Panc1 (cell line): ENCODE data around the gene AGAP1.

Experiments used
- POLR2AphosphoS5 ChIP-seq: IDR thresholded peaks from 2 replicates; pipeline ENCODE4 v1.6.1; 2012; ENCODE audit warnings: mild to moderate bottlenecking, low read depth, low read length, moderate library complexity
- SIN3A ChIP-seq: IDR thresholded peaks from 2 replicates; pipeline ENCODE4 v1.6.1; 2012; ENCODE audit warnings: low read depth, mild to moderate bottlenecking, low read length, moderate library complexity, borderline replicate concordance; ENCODE audit not compliant: insufficient read depth
- TCF7L2 ChIP-seq: IDR thresholded peaks from 2 replicates; pipeline ENCODE4 v1.6.1; 2011; ENCODE audit warnings: mild to moderate bottlenecking, low read depth, low read length, inconsistent platforms
- TF ChIP-seq, protein P1 (sequence below): fragments of 450-650 bp; IDR thresholded peaks from 2 replicates; pipeline ENCODE4 v1.5.1; 2017; ENCODE audit warnings: mild to moderate bottlenecking
- TF ChIP-seq, protein P2 (sequence below), 2 experiments: IDR thresholded peaks; 2 replicates each; pipeline ENCODE4 v1.6.1; 2011 to 2012; ENCODE audit warnings: low read depth in 2 of 2, control low read depth in 1 of 2, low read length in 1 of 2, mild to moderate bottlenecking in 1 of 2, moderate library complexity in 1 of 2; ENCODE audit not compliant: insufficient read depth in 1 of 2

DNA sequence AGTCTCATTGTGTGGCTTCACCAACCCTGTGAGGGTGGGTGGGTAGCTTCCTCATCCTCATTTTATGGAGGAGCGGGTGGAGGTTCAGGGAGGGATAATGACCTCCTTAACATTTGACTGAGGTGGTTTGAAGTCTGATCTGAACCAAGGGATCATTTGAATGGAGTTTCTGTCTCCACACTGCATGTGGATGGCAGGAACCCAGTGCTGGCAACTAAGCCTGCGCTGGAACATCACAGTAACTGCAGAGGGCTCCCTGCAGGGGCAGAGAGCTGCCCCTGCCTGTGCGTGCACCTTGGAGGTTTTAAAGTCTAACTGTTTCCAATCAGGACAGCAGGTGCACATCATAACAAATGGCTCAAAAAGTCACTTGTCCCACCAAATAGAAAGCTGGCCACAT lies 3.3 kb downstream of the AGAP1 start:
- TF ChIP-seq, protein P1, sequence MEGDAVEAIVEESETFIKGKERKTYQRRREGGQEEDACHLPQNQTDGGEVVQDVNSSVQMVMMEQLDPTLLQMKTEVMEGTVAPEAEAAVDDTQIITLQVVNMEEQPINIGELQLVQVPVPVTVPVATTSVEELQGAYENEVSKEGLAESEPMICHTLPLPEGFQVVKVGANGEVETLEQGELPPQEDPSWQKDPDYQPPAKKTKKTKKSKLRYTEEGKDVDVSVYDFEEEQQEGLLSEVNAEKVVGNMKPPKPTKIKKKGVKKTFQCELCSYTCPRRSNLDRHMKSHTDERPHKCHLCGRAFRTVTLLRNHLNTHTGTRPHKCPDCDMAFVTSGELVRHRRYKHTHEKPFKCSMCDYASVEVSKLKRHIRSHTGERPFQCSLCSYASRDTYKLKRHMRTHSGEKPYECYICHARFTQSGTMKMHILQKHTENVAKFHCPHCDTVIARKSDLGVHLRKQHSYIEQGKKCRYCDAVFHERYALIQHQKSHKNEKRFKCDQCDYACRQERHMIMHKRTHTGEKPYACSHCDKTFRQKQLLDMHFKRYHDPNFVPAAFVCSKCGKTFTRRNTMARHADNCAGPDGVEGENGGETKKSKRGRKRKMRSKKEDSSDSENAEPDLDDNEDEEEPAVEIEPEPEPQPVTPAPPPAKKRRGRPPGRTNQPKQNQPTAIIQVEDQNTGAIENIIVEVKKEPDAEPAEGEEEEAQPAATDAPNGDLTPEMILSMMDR: peak; percentile 19; the same call in 1 of the 2 replicates
- TF ChIP-seq POLR2AphosphoS5 (no peak), SIN3A (no peak), TCF7L2 (no peak)
- TF ChIP-seq, protein P2, sequence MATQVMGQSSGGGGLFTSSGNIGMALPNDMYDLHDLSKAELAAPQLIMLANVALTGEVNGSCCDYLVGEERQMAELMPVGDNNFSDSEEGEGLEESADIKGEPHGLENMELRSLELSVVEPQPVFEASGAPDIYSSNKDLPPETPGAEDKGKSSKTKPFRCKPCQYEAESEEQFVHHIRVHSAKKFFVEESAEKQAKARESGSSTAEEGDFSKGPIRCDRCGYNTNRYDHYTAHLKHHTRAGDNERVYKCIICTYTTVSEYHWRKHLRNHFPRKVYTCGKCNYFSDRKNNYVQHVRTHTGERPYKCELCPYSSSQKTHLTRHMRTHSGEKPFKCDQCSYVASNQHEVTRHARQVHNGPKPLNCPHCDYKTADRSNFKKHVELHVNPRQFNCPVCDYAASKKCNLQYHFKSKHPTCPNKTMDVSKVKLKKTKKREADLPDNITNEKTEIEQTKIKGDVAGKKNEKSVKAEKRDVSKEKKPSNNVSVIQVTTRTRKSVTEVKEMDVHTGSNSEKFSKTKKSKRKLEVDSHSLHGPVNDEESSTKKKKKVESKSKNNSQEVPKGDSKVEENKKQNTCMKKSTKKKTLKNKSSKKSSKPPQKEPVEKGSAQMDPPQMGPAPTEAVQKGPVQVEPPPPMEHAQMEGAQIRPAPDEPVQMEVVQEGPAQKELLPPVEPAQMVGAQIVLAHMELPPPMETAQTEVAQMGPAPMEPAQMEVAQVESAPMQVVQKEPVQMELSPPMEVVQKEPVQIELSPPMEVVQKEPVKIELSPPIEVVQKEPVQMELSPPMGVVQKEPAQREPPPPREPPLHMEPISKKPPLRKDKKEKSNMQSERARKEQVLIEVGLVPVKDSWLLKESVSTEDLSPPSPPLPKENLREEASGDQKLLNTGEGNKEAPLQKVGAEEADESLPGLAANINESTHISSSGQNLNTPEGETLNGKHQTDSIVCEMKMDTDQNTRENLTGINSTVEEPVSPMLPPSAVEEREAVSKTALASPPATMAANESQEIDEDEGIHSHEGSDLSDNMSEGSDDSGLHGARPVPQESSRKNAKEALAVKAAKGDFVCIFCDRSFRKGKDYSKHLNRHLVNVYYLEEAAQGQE (IDR thresholded peaks at IDR 0.05; ENCODE audit: insufficient read depth in 1 of 2, low read depth in 2 of 2, low read length in 1 of 2): no peak
